Spleen (tissue), 7 donors: Measurements from ENCODE around the gene PIGV.

Experiments
- CTCF ChIP-seq, 11 experiments: fragments of 200-600 bp in 7 of 11; fragments of 450-650 bp in 4 of 11; sonication (generic) in 4 of 11; IDR thresholded peaks in 8 of 11; conservative IDR thresholded peaks in 3 of 11; 1 replicate in 7 of 11; 2 replicates in 4 of 11; pipeline versions ENCODE4 v1.4.0 to v1.8.0; 2016 to 2021; ENCODE audit warnings: antibody characterized with exemption in 11 of 11, inconsistent platforms in 4 of 11, mild to moderate bottlenecking in 1 of 11
- POLR2A ChIP-seq, 3 donors: fragments of 450-650 bp; IDR thresholded peaks; one replicate each; pipeline ENCODE4 v1.5.1; 2017; ENCODE audit warnings: antibody characterized with exemption in 3 of 3, mild to moderate bottlenecking in 1 of 3
- donor health status: DM: no; HTN: no; CAD: no; lungs with moderate emphysema.
- donor health status: DM: no; HTN: no; CAD: no.
- donor health status: DM: no; HTN: no; CAD: no.

- TF ChIP-seq POLR2A (IDR thresholded peaks at IDR 0.05) = no peak
- TF ChIP-seq CTCF (IDR thresholded peaks at IDR 0.05 in 8 of 11, conservative IDR thresholded peaks at IDR 0.05 in 3 of 11) = peak in 7 of 11 experiments; percentile 19 to 60 (median 48)
These were observed 33.1 kb downstream of the PIGV start for GRCh38 chr1:26820784-26821269.
